GM18498 (cell line): ENCODE measurements around the gene PSAP.
"Not testable (repeated sequence)": the region's sequence is repeated elsewhere in the genome, so short reads cannot be mapped to it uniquely, and the experiment has no call there.

Source experiments
- ATAC-seq: cut with Tn5 transposase; IDR thresholded peaks from one replicate; pipeline ENCODE4 v1.9.1; 2021; ENCODE audit warnings: mild to moderate bottlenecking, moderate library complexity; ENCODE audit not compliant: unreplicated experiment

Gene PSAP

DNA sequence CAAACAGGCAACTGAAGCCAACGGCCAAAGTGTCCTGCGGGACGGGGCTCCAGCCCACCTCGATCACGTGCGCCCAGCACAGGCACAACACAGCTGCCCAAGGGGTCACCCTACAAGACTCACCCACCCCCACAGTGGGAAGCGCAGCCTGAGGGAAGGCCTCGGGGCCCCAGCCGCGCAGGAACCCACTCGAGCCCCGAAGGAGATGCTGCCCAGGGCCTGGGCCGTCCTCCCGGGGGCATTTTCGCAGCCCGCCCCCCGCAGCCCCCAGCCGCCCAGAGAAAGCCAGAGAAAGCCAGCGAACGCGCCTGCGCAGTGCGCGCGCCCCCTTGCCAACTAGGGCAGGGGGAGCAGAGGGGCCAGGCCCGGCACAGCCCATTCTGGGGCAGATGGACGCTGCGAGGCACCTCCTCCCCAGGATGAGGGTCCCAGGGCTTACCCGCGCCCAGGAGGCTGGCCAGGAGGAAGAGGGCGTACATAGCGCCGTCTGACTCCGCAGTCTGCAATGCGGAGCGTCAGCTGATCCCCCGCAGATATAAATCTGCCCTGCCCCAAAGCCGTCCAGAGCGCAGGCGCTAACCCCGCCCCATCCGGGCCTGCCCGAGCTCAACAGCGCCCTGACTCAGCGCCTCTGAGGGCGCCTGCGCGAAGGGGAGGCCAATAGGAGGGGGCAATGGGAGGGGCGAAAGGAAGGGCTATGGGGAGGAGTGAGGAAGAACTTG is at the start of gene PSAP:
TSS of gene PSAP (minus strand) at position 509 of the 722 bp plus-strand sequence. CDS start at position 479, 30 bp downstream.
- peak; percentile 95 for ATAC-seq

DNA sequence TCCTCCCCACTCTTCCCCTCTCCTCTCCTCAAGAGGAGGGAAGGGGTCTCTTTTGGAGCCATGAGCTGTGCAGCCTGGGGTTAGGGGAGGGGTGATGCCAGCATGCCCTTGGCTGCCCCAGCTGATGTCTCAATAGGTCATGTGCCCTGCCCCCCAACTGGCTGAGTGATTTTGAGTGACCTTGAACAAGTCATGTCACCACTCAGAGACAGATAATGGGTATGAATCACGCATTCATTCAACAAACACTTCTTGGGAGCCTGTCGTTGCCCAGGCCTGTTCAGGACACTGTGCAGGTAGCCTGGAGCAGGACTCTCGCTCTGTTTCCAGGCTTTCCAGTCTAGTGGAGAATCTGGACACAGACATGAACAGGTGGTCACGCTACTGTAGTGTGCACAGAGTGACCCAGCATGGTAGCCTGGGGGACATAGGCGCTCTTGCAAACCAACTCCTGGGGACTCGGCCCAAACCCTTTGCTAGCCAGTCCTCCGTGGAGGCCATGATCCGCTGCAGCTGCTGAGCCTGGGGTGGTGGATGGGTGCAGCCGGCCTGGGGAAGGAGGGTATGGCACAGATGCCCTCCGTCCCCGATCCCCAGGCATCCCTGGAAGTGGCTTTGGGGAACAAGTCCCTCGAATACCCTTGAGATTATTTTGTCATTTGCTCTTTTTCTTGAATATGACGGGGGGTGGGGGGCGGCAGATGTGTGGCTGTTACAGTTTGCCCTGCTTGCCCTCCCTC is 49.6 kb upstream of the PSAP start:
- ATAC-seq: no peak

- ATAC-seq: no peak
These were observed 48.8 kb upstream of the PSAP start for GRCh38 chr10:71899665-71900412.

DNA sequence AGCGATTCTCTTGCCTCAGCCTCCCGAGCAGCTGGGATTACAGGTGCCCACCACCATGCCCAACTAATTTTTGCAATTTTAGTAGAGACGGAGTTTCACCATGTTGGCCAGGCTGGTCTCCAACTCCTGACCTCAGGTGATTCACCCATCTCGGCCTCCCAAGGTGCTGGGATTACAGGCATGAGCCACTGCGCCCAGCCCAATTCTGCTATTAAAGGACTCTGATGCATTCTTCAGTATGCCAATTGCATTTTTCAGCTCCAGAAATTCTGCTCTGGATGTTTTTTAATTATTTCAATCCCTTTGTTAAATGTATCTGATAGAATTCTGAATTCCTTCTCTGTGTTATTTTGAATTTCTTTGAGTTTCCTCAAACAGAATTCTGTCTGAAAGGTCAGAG is 47.3 kb upstream of the PSAP start:
- not testable (repeated sequence) for ATAC-seq

DNA sequence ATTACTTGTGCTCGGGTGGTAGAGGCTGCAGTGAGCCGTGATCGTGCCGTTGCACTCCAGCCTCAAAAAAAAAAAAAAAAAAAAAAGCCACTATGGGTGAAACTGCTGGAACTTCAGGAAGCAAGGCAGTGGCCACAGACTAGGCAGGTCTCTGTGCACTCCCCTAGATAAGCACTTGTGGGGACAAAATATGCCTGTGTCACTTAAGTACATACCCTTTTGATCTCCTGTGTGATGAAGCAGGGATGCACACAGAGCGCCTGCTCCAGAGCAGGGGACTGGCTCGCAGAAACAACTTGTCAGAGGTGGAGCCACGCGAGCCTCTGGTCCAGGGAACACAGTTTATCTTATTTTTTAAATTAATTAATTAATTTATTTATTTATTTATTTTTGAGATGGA is 42.9 kb upstream of the PSAP start:
- ATAC-seq: no peak

GRCh38 chr10:71893258-71893815 is 42.3 kb upstream of the PSAP start:
- no peak for ATAC-seq

DNA sequence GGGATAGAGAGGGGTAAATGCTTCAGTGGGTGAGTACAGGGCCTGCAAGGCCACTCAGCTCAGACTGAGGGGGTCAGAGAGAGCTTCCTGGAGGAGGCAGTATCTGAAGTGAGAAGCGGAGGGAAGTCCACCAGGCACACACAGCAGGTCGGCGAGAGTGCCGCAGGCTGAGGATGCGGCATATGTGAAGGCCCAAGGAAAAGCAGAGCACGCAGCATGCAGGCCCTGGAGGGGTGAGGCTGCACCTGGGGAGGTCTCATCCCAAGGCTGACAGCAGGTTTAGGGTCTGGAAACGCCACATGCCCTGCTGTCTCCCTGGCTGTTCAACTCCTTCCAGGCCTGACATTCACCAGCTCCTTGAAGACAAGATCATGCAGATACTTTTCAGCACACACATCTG is 40.4 kb upstream of the PSAP start:
- no peak for ATAC-seq

DNA sequence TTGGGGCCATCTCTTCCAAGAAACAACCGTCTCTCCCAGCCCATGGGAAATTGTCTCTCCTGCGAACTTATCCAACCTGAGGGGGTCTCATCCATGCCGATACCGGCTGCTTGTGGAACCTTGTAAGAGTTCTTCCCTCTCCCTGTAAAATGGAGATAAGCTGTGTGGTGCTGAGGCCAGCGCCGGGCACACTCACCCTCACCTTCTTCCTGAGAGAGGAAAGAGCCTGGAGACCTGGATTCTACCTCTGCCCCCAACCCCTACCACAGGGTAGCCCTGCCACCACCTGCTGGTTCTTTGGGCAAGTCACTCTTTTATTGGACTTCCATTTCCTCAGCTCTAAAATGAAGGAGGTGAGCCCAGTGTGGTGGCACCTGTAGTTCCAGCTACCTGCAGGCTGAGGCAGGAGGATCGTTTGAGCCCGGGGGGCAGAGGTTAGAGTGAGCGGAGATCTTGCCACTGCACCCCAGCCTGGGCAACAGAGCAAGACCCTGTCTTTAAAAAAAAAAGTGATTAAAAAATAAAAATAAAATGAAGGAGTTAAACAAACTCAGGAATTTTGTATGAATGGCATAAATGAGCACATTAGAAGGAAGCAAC is 38.4 kb upstream of the PSAP start:
- ATAC-seq: no peak

DNA sequence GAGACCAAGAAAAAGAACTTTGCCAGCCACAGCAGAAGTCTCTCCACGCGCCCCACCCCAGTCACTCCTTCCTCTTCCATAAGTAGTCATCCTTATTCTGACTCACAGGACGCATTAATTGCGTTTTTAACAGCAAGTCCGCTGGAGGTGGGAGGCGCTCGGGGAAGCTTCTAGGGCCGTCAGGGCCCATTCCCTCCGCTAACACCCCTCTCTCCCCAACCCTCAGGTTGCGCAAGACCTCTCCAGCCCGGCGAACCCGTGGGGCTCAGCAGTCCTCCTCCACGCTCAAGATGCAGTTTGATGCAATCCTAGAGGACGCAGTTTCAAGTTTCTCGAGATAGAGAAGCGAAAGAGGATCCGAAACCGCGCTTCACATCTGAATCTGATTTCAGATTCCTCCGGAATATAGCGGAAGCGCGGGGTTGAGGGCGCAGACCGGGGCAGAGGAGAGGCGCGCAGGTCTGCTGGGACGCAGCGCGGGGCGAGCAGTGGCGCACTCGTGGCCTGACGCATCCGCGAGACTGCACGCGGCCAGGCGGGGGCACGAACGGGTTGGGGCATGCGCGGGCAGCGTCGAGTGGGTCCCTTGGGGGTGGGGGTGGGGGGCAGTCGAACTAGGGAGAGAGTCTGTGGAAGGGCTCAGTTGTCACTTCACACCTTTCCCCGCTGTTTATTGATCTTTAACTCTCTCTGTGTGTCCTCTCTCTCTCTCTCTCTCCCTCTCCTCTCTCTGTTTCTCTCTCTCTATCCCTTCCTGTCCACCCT is 37.8 kb upstream of the PSAP start:
- ATAC-seq: peak; percentile 92

GRCh38 chr10:71888248-71888622 is 37.2 kb upstream of the PSAP start:
- ATAC-seq: no peak

GRCh38 chr10:71887743-71888142 is 36.7 kb upstream of the PSAP start:
- no peak for ATAC-seq

GRCh38 chr10:71882813-71883659 is 32.0 kb upstream of the PSAP start:
- no peak for ATAC-seq

DNA sequence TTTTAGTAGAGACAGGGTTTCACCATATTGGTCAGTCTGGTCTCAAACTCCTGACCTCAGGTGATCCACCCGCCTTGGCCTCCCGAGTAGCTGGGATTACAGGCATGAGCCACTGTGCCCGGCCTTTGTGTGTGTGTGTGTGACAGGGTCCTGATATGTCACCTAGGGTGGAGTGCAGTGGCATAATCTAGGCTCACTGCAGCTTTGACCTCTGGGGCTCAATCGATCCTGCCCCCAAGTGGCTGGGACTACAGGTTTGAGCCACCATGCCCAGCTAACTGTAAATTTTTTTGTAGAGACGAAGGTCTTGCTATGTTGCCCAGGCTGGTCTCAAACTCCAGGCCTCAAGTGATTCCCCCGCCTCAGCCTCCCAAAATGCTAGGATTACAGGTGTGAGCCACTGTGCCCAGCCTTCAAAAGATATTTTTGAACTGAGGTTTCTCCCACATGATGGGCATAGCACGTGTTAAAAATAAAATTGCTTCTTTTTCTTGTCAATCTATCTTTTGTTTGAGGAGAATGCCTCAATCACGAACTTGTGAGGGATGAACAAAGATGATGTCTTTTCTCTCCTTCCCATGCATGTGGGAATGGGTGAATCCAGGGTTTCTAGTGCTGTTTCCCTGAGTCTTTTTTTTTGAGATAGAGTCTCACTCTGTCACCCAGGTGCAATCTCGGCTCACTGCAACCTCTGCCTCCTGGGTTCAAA is 30.8 kb upstream of the PSAP start:
- no peak for ATAC-seq

- not testable (repeated sequence) for ATAC-seq
These were observed 30.2 kb upstream of the PSAP start for GRCh38 chr10:71881307-71881624.

DNA sequence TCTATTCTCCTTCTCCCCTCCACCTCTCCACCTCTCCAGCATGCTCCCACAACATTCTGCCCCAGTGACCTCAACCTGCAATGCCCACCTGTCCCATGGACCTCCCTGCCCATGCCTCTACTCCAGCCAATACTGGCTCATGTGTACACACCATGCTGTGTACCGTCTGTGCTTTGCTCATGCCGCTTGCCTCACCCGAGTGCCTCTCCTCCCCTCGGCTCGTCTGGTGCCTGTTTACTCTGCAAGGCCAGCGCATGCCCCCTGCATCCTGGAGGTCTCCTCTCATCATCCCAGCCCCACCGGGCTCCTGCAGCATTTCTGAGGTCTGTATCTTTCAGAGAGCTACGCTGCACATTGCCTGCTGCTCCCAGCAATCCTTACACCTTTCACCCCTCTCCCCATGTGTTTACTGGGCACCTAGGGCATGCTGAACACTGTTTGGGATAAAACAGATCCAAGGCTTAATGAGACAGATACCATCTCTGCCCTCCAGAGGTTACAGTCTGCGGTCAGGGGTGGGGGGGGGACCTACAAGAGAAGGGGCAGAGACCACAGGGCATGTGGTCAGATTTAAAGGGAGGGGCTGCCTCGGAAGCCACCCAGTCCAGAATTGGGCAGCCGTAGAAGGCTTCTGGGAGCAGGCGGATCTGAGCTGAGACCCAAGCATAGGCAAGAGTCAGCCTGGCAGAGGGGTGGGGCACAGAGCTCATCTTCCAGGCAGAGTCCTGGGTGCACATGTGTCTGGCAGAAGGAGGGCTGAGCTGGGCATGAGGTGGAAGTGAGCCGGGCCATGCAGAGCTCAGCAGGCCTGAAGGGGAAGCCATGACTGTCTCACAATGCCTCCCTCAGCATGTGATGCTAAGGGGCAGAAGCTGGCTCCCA is 29.6 kb upstream of the PSAP start:
- ATAC-seq: no peak

- no peak for ATAC-seq
These were observed 27.4 kb upstream of the PSAP start for GRCh38 chr10:71878327-71879034.

GRCh38 chr10:71877821-71878220 is 26.8 kb upstream of the PSAP start:
- ATAC-seq: no peak
